Fibroblast of lung (primary cell): ENCODE measurements around the gene TNMD.

Experiments used
- EZH2 ChIP-seq: IDR thresholded peaks from 2 replicates; pipeline ENCODE4 v1.5.1; 2012; ENCODE audit warnings: low read length, control low read depth, mild to moderate bottlenecking; ENCODE audit errors: missing control alignments
- TF ChIP-seq, protein P1 (sequence below), 2 donors: IDR thresholded peaks in 1 of 2; conservative IDR thresholded peaks in 1 of 2; 1 replicate in 1 of 2; 2 replicates in 1 of 2; pipeline ENCODE4 v1.5.1; 2011 to 2012; ENCODE audit warnings: low read length in 2 of 2, control low read depth in 1 of 2, inconsistent platforms in 1 of 2, low read depth in 1 of 2, mild to moderate bottlenecking in 1 of 2

DNA sequence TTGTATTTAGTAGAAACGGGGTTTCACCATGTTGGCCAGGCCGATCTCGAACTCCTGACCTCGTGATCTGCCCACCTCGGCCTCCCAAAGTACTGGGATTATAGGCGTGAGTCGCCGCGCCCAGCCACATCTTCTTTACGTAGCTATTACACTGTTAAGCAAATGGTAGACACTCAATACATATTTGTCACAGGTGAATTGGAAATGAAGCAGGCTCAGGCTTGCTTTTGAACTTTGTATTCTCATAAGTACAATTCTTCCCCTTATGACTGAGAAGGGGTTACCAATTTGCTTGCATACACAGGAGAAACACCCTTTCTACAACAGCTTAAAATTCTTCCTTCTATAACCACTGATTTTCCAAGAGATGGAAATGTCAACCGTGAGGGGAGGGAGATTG is 58.5 kb downstream of the TNMD start:
- TF ChIP-seq, protein P1, sequence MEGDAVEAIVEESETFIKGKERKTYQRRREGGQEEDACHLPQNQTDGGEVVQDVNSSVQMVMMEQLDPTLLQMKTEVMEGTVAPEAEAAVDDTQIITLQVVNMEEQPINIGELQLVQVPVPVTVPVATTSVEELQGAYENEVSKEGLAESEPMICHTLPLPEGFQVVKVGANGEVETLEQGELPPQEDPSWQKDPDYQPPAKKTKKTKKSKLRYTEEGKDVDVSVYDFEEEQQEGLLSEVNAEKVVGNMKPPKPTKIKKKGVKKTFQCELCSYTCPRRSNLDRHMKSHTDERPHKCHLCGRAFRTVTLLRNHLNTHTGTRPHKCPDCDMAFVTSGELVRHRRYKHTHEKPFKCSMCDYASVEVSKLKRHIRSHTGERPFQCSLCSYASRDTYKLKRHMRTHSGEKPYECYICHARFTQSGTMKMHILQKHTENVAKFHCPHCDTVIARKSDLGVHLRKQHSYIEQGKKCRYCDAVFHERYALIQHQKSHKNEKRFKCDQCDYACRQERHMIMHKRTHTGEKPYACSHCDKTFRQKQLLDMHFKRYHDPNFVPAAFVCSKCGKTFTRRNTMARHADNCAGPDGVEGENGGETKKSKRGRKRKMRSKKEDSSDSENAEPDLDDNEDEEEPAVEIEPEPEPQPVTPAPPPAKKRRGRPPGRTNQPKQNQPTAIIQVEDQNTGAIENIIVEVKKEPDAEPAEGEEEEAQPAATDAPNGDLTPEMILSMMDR (conservative IDR thresholded peaks at IDR 0.05 in 1 of 2, IDR thresholded peaks at IDR 0.05 in 1 of 2; ENCODE audit: low read depth in 1 of 2, low read length in 2 of 2), result no peak
- TF ChIP-seq EZH2, result no peak
